HG03442 (cell line): ENCODE measurements around the gene CEP112.

Experiments
- ATAC-seq: cut with Tn5 transposase; IDR thresholded peaks from one replicate; pipeline ENCODE4 v1.9.1; 2021; ENCODE audit warnings: mild to moderate bottlenecking, moderate library complexity; ENCODE audit not compliant: unreplicated experiment

CEP112 gene

GRCh38 chr17:65994679-65995078 is 197.3 kb downstream of the CEP112 start:
- no peak for ATAC-seq

GRCh38 chr17:65994114-65994513 is 197.8 kb downstream of the CEP112 start:
- ATAC-seq: no peak

- ATAC-seq: no peak
These were observed 201.3 kb downstream of the CEP112 start for GRCh38 chr17:65990593-65990992.

DNA sequence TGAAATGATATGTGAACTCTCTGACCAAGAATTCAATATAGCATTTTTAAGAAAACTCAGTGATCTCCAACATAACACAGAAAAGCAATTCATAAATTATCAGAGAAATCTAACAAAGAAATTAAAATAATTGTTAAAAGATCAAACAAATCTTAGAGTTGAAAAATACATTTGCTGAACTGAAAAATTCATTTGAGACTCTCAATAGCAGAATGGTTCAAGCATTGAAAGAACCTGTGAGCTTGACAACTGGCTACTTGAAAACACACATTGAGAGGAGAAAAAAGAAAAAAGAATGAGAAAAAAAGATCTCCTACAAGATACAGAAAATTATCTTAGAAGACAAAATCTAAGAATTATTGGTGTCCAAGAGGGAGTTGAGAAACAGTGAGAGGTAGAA is 203.5 kb downstream of the CEP112 start:
- ATAC-seq: no peak

DNA sequence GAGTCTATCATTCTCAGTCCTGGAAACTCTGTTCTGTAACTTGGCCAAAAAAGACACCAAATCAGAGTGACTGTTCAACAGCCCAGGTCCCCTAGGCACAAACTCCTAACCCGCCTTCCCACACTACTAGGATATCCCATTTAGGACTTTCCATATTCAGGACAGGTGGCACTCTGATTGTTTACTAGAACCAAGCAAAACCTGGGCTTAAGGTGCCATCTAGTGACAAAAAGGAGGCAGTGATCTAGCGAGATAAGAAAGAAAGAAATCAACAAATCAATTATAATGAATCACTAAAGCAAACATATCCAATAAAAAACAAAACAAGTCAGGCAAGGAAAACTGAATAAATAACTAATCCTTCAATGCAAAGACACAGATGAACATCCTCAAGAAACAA is 203.9 kb downstream of the CEP112 start:
- ATAC-seq: no peak

GRCh38 chr17:65985571-65985970 is 206.4 kb downstream of the CEP112 start:
- no peak for ATAC-seq

DNA sequence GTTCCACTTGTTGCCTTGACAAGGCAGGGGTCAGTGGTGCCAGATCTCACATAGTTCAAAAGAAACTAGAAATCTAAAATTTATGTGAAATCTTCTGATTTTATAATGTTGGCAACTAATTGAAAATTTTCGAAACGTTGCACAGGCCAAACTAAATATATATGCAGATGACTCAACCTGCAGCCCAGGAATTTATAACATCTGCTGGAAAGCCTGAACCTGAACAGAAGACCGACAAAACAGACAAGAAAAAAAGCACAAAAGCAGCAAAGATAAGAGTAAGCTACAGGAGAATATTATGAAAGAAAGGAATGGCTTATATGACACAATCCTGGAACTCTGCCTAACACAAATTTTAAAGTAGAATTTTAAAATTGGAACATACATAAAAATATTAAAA is 207.6 kb downstream of the CEP112 start:
- ATAC-seq: no peak

GRCh38 chr17:65978871-65979270 is 213.1 kb downstream of the CEP112 start:
- ATAC-seq: no peak

DNA sequence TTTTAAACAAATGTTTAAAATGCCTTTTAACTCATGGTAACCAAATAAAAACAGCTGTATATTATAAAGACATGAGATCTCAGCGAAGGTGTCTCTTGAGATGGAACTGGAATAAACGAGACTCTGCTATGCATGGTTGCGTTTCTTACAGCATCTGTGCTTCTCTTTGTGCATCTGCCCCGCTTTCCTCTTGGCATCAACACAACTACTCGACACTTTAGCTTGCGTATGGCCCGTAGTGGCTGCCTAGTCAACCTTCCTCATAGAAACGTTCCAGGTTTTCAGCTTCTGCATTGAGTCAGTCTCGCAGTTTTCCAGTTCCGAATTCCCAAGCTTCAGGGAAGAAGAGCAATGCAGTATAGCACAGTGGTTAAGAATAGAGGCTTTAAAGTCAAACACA is 214.9 kb downstream of the CEP112 start:
- no peak for ATAC-seq

DNA sequence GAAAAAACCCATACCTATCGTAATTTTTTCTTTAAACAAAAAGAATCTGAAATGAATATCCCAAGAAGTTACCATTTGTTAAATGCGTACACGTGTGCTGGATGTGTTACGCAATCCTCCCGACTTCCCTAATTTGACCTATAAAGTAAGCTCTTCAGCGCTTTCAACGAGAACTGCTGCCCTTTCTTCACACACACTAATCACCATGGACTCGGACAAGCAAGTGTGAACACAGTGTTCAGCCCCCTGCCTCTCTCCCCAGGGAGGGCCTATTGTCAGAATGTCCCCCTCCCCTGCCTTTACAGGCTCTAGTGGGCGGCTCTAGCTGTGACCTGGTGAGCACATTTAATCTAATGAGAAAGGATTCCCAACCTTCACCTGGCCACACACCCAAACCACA is 216.1 kb downstream of the CEP112 start:
- ATAC-seq: no peak

DNA sequence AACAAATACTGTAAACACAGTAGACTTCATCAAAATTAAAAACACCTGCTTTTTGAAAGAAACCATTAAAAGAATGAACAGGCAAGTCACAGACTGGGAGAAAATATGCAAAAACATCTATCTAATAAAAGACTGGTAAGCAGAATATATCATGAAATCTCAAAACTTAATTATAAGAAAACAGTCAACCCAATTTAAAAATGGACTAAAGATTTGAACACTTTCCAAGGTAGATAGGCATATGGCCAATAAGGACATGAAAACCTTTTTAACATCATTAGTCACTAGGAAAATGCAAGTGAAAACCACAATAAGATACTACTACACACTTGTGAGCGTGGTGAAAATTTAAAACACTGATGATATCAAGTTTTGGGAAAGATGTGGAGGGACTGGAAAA is 218.7 kb downstream of the CEP112 start:
- no peak for ATAC-seq

- ATAC-seq: no peak
These were observed 224.6 kb downstream of the CEP112 start for GRCh38 chr17:65967372-65967771.

DNA sequence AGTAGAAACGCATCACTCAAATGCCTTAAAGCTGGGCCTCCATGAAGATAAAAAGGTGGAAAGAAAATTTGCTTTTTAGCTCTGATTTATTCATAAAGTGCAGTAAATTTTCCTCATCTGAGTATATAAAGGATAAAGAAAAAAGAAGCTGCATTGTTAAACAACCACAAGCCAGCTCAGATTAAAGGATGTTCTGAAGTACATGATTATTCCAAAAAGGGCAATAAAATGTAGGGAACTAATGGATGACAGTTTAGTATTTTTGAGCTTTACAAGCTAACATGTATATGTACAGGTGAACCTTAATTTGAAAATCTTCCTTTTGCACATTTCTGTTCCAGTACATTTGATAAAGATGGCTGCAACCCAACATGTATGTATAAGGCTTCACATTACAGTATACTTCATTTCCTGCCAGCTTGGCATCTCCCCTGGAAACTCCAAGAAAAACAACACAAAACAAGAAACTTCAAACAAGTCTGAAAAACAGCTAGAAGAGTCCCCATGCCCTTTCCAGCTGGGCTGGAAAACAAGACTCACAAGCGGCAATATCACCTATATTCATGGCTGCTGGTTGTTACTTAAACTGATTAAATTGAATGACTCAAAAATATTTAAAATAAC is 225.7 kb downstream of the CEP112 start:
- ATAC-seq: no peak

DNA sequence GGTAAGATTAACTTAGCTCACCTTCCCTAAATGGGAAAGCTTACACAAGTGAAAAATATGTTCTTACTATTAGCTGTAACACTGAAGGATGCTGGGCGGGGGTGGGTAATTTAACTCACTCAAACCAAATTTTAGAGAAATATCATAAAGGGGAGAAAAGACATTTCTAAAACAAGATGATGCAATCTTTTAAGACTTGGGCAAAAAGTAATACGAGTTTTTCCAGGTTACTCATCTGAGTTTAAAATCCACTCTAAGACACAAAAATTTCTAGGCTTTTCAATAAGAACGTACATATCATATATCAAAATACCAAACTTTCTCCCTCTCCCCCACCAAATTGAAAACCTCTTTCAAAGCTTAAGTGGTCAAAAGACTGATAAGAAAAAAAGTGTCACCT is 228.8 kb downstream of the CEP112 start:
- ATAC-seq: no peak

- ATAC-seq: no peak
These were observed 232.3 kb downstream of the CEP112 start for GRCh38 chr17:65959630-65960029.

- ATAC-seq: no peak
These were observed 235.1 kb downstream of the CEP112 start for GRCh38 chr17:65956814-65957213.

- ATAC-seq: no peak
These were observed 237.8 kb downstream of the CEP112 start for GRCh38 chr17:65954148-65954449.

GRCh38 chr17:65953316-65954147 is 238.4 kb downstream of the CEP112 start:
- ATAC-seq: no peak

- ATAC-seq: no peak
These were observed 239.3 kb downstream of the CEP112 start for GRCh38 chr17:65952586-65952985.

GRCh38 chr17:65952015-65952414 is 239.9 kb downstream of the CEP112 start:
- no peak for ATAC-seq

GRCh38 chr17:65947831-65948230 is 244.1 kb downstream of the CEP112 start:
- ATAC-seq: no peak

- ATAC-seq: no peak
These were observed 249.3 kb downstream of the CEP112 start for GRCh38 chr17:65942592-65942991.
